ENCODE measurements around the gene SLC22A3.
"Not testable (repeated sequence)": the region's sequence is repeated elsewhere in the genome, so short reads cannot be mapped to it uniquely, and the experiment has no call there.

SLC22A3 gene

DNA sequence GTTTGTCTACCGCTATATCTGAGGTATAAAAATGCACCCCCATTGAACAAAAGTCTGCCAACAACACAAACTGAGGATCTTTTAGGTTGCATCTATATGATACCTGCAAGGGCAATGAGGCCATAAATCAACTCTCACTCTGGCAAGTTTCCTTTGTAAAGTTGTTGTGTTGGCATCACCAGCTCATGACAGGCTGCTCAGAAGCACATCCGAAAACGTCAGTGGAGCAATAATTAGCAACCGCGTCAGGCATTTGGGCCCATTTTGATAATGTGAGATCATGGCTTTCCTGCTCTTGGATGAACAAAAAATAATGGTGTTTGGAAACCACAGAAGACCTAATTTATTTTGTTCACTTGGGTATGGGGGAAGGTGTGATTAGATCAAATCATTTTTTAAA lies 12.0 kb upstream of the SLC22A3 start:
- no peak for DNase-seq

DNA sequence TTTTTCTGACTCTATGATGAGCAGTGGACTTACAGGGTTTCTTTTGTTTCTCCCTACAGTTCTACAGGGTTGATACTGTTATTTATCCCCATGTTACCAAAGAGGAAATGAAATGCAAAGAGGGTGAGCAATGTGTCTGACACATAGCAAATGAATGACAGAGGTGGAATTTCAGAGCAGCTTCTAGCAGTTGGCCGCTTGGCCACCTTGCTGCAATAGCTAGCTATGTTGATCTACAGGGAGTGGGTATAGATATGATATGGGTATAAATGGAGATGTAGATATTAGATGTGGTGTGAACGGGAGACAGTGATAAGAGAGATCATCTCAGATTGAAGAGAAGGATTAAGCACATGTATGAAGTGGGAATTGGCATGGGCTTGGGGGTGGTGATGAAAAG lies 10.9 kb upstream of the SLC22A3 start:
- no peak for DNase-seq

DNA sequence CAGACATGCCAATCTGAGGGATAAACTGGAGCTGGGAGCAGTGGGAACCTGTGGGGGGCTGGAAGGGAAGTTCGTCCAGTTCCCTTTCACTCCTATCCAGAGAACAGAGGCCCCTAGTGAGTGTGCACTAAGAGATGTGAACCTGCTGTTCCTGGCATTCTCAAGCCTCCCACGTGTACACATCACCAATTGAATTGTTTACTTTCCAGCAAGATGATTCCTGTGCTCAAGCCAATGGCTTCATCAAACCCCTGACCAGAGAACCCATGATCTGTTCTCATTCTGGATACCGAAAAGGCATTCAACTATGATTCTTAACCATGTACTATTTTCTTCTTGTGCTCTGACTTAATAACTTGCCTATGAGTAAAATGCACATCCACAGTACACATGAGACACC lies 10.2 kb upstream of the SLC22A3 start:
- no peak for DNase-seq

DNA sequence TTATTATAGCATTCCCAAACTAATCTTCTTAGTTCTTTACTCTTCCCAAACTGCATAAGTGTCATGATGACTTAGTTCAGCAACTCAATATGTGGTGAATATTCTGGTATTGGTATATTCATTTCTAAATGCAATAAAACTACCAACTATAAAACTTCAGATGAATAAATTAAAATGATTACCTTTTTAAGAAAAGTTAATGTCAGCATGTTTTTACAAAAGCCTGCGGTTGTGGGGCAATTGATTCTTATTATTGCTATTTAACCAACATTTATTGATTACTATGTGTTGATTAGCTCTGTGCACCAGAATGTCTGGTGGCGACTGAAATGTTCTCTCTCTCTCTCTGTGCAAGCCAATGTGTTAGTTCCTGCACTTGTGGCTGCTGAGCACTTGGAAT lies 5.0 kb upstream of the SLC22A3 start:
- no peak for DNase-seq

DNA sequence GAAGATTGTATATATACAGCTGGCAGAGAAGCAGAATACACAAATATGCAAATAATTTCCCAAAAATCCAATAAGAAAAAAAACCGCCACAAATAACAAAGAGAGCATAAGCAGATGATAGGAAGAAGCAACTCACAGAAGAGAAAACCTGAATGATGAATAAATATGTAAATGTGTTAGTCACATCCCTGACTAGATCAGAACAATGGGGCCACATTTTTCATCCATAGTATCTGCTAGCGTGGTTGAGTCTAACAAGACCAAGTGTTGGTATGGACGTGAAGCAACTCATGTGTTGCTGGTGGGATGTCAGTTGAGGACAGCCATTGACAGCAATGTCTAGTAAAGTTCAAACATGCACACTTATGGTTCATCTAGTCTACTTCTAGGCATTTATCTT lies 3.9 kb upstream of the SLC22A3 start:
- DNase-seq = no peak

DNA sequence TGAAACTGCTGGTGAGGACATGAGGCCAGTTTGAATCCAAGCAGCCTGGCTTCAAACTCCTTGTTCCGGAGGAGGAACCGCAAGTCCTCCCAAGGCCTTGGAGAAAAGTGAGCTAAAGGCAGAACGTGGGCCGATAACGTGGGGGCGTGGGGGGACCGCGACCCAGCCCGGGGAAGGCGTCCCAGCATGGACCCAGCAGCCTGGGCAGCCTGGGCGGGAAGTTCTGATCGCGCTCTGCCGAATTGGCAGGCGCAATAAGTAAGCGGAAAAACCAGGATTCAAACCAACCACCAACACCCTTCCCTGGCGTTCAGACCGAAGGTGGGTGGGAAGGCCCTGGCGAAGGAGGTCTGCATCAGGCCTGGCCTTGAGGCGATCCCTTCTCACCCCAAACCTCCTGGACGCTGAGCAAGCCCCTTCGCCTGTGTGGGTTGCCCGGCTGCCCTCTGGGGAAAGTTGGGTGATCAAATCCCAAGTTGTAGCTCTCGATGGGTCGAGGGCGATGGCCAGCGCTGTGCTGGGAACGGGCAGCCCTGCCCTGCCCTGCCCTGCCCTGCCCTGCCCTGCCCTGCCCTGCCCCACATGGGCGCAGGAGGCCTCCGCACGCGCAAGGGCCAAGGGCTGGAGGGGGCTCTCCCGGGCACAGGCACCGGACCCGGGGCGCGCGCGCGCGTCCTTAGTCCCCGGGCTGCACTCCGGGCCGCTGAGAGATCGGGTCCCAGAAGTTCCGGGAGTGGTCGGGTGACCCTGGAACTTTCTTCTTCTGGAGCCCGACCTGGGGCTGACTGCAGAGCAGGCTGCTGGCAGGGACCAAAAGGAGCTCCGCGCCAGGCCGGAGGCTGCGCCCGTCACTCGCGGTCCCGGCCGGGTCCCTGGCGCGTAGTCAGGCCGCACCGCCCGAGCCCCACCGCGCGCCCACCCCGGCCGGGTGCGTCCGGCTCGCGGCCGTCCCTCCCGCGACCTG lies 637 bp upstream of the SLC22A3 start:
- DNase-seq = no peak

DNA sequence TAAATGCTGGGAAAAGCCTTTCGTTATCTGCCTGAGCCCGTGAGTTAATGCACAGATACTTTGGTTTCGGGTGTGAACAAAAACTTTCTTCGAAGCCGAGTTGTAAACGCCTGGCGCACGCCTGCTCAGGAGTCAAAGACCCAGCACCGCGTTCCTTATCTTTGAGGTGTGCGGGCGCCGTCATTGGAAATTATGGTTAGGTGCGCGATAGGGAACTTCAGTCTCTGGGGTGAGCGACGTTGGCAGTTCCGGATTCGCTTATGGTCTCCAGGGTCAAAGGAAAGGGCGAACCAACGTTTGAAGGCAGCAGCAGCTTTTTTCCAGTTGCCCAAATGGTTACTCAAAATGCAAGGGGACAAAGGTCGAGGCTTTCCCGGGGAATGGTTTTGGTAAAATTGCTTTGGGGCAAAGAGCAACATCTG lies 853 bp downstream of the SLC22A3 start:
- DNase-seq = no peak

DNA sequence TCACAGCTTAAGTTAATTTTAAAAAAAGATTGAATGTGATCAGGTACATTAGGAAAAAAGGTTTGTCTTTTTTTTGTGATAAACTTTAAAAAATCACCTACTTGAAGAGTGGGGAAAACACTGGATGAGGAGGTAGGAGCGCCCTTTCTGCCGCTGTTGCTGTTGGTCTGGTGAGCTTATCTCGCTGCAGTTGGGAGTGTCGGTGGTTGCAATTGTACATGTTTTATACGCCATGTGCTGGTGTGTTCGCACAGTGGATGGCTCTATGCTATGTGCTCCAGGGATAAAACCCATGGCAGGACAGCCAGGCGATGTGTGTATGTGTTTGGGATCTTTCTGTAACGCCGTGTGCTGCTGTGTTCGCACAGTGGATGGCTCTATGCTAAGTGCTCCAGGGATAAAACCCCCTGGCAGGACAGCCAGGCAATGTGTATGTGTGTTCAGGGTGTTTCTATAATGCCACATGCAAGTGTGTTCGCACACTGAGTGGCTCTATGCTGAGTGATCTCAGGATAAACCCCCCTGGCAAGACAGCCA lies 1.7 kb downstream of the SLC22A3 start:
- DNase-seq = no peak

DNA sequence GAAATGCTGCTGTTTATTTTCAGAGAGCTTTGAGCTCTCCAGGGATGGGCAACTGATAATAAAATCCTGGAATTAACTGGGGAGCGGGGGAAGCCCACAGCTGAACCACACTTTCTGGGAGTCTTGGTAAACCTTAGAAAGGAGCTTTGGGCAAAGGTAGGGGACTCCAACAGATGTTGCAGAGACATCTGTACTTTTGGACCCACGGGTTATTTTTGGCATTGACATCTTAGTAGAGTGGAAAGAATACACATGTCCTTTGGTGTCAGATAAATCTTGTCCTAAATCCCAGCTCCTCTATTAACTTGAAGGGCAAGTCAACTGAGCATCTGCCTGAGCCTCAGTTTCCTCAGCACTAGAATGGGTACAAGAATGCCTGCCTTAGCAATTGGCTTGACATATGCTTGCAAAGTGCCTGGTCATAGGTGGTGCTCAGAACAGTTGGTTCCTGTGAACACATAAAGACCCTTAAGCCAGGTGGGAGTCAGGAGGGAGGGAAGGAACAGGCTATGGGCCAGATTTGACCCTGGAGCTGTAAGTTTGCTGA lies 5.8 kb downstream of the SLC22A3 start:
- DNase-seq = no peak

DNA sequence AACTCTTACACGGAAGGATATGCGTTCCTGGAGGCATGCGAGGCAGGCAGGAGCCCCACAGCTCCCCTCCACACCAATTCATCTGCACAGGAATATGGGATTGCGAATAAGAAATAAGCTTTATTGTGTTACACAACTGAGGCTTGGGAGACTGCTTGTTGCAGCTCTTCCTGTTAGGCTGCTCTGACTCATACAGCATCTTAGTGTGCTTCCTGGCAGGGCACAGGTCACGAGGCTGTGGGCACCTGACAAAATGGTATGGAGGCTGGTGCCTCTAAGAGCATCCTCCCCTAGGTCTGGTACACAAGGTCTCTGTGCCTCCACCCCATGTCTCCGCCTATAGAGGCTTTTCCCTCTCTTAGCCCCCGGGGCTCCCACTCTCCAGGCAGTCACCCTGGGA lies 6.8 kb downstream of the SLC22A3 start:
- DNase-seq = no peak

DNA sequence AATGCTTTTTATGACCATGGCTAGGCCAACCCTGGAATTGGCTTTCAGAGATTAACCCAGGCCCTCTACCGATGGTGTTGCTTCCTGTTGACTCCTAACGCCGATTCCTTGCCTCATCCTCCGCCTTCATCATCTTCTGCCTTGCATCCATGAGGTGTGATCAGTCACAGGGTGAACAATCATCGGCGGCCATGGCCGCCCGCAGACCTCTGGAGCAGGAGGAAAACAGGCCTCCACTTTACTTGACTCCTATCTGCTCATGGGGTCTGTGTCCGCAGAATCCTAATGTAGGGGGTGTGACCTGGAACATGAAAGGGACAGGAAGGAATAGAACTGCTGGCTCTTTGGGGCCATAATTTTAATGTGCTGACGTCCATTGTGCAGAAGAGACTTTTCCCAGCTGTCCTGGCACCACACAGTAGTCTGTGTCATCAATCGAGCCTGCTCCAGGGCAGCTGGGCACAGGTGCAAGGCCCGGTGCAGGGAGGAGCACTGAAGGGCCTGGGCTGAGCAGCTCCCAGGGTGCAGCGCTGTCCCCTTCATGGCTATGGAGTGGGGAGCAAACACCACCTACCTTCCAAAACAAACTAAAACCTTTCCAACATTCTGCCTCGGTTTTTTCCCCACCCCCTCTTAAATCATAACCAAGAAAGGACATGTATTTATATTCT lies 8.0 kb downstream of the SLC22A3 start:
- DNase-seq = no peak

DNA sequence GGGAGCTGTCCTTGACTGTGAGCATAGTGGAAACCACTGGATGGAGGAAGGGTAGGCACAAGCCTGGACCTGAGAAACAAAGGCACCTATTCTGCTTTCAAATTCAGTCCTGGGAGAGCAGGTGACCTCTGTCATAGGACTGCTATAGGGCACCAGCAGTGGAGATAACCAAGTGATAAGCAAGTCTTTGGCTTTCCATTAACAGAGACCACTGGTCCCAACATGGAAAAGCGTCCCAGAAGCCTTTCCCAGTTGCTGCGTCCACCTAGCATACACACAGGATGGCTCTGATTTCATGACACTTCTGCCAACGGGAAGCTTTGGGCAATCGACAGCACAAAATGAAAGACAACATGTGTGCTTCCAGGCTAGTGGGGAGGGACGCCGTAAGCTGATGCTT lies 8.9 kb downstream of the SLC22A3 start:
- no peak for DNase-seq

DNA sequence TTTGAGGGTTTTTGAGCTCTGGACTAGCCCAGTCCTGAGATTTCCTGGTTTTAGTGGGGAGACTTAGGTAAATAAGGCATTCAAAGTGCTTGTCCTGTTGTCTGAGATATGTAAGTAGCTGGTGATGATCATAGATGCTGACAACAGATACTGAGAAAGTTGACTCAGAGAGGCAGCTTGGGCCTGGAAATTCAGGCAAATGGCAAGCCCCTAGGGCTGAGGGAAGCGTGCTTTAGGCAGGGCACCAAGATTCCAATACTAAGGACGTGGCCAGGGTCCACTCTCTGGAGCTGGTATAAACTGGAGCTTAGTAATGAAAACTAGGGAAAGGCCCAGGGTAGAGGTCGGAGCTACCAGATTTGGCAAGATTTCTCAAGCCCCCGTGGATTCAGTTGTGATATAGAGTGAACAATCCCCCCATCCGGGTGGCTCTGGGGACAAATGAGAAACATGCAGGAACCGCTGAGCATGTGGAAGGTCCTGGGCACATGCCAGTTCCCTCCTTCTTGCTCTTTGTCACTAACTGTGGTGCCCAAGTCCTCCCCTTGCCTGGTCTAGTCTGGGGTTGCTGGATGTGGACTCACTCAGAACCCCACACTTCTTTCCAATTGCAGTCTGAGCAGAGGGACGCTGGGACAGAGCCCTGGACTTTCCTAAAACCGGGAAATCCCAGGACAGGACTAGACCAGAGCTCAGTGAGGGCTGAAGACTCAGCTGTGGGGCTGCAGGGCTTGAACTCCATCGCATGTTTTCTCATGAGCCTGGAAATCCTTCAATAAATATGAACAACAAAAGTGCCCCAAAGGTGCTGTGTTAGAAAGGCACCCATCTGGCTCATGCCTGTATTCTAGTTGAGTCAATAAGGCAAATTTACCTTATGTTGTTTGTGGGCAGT lies 10.3 kb downstream of the SLC22A3 start:
- no peak for DNase-seq

DNA sequence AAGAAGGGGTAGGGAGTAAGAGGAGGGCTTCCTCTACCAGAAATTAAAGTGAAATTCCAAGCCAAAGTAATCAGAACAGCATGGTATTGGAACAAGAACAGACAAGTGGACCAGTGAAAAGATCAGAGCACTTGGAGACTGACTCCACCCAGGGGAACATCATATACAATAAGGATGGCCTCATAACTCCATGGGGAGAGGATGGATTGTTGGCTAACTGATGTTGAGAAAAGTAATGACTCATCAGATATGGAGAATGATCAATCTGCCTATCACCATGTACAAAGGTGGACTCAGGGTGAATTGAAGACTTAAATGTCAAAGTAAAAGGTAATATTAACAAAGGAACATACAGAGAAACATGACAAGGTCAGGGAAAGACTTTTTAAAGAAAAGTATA lies 12.8 kb downstream of the SLC22A3 start:
- DNase-seq = no peak

DNA sequence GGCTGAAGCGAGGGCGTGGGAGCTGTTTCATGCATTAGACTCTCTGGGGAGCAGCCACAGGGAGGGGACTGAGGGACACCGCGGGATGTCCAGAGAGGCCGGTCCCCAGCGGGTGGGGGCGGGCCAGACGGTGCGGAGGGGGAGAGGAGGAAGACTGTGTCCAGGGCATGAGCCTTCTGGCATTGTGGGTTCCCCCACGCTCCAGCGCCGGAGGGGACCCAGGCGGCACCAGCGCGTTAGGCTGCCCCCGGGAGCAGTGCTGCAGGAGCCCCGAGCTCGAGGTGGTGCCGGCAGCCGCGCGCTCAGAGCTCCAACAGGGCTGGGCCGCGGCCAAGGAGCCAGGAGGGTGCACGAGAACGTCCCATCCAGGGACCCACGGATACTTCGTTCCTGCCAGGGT lies 14.4 kb downstream of the SLC22A3 start:
- DNase-seq = no peak

DNA sequence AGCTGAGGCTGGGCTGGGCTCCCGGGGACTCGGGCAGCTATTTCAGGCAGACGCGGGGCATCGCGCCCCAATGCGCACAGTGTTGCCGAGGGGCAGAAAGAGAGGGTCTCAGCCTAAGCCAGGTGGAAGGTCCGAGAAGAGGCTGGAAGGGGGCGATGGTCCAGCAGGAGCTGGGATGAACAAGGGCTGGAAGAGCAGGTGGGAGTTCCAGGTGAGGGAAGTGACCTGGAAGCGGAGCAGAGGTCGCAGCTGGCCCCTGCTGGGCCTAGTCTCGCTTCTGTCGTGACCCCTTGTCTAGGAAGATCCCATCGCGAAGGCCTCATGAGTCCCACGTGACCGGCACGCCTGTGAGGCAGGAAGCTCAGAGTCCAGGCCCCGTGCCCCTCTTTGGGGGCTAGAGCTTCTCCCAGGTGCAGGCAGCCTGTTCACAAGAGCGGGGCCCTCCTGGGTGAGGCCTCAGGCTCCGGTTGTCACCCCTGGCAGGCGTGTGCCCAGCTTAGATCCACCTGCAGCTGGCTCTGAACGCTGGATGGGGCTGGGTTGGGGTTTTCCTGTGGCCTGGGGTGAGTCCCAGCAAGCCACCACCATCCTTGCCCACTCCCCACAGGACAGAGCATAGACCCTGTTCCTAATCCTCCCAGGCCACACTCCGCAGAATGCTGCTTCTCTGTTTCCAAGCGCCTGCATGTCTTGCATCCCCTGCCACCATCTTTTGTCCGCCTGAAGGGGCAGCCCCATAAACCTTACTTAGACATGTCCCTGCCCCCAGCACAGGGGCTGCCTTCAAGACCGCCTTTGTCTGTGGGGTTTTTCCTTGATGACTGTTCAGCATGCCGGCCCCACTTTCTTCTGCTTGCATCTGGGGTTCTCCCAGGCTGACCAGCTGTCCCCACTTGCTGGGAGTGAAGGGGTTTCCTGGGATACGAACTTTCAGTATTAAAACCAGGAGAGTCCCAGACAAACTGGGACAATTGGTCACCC lies 15.1 kb downstream of the SLC22A3 start:
- no peak for DNase-seq

DNA sequence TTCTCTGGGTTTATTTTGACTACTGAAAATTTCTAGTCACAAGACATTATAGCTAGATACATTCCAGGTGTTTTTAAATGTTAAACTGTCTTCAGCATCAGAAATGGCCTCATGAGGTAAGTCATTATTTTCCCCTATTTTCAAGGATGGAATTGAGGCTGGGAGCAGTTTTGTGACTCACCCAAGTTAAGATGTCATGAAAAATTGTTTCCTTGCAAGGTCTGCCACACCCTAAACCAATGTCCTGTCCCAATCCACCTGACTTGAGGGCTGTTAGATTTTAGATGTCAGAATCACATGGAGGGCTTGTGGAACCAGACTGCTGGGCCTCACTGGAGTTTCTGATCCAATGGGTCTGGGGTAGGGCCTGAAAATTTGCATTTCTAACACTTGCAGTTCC lies 16.9 kb downstream of the SLC22A3 start:
- no peak for DNase-seq

DNA sequence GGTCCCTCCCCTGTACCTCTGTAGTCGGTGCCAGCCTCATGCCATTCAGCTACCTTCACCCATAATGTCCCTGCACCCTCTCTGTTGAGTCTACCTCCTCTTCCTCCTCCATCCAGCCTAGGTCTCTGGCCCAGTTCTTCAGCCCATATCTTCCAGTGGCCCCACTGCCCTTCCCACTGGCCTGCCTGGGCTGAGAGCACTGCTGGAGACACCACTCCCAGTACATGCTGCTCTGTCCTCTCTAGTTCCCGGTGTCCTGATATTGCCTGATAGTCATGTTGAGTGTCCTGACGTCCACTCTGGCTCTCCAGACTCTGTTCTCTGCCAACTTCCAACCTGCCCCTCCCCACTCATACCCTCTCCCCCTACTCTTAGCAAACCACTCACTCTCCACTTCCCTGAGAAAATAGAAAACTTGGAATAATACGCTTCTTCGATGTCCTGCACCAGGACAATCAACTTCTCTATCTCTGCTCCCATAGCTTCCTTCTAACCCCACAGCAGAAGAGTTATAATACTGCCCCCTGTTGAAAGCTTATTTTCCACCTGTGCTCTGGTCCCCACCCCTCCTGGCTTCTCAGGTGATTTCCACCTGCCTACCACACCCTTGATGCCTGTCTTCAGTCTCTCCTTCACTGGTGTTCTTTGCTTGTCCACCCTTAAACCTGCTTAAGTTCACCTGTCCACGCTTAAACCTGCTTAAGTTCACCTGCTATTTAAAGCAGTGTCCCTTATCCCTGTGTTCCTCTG lies 19.8 kb downstream of the SLC22A3 start:
- no peak for DNase-seq

DNA sequence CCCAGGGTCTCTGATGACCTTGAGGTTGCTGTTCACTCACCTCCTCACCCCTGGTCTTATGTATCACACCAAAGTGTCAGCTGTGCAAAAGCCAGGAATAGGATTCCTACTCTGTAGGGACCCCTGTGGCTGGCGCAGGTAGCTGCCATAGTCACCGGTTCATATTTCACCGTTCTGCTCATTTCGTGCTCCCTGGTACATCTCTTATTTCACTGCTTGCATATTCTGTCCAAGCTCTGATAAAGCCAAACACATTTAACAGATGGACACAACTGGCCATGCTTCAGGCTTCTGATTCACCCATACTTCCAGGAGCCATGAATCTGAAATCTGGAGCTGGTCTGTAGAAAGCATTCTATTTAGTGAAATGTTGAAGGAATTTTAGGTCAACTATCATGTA lies 20.5 kb downstream of the SLC22A3 start:
- DNase-seq = no peak

DNA sequence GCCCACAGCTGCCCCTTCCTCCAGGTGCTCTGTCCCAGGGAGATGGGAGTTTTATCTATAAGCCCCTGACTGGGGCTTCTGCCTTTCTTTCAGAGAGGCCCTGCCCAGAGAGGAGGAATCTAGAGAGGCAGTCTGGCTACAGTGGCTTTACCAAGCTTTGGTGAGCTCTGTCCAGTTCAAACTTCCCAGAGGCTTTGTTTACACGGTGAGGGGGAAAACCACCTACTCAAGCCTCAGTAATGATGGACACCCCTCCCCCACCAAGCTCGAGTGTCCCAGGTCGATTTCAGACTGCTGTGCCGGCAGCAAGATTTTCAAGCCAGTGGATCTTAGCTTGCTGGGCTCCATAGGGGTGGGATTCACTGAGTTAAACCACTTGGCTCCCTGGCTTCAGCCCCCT lies 25.4 kb downstream of the SLC22A3 start:
- not testable (repeated sequence) for DNase-seq
